HEK293T (cell line): ENCODE results near the gene LRP8.

Experiments used
- ARNT ChIP-seq: fragments of 450-650 bp; IDR thresholded peaks from 2 replicates; pipeline ENCODE4 v1.6.1; 2017; ENCODE audit warnings: mild to moderate bottlenecking
- BHLHE40 ChIP-seq: fragments of 450-650 bp; IDR thresholded peaks from 2 replicates; pipeline ENCODE4 v1.6.1; 2016; ENCODE audit warnings: mild to moderate bottlenecking, moderate library complexity, borderline replicate concordance
- CTBP1 ChIP-seq: fragments of 450-650 bp; IDR thresholded peaks from 2 replicates; pipeline ENCODE4 v1.6.1; 2016; ENCODE audit warnings: borderline replicate concordance
- ELF4 ChIP-seq: fragments of 450-650 bp; IDR thresholded peaks from 2 replicates; pipeline ENCODE4 v1.6.1; 2017; ENCODE audit warnings: antibody characterized with exemption
- FOXK2 ChIP-seq: fragments of 450-650 bp; IDR thresholded peaks from 2 replicates; pipeline ENCODE4 v1.6.1; 2016; ENCODE audit warnings: mild to moderate bottlenecking
- FOXM1 ChIP-seq: fragments of 450-650 bp; IDR thresholded peaks from 2 replicates; pipeline ENCODE4 v1.6.1; 2017; ENCODE audit warnings: mild to moderate bottlenecking, borderline replicate concordance
- HDGF ChIP-seq: fragments of 450-650 bp; IDR thresholded peaks from 2 replicates; pipeline ENCODE4 v1.6.1; 2017; ENCODE audit warnings: antibody characterized with exemption, borderline replicate concordance
- NFRKB ChIP-seq: fragments of 450-650 bp; IDR thresholded peaks from 2 replicates; pipeline ENCODE4 v1.6.1; 2016; ENCODE audit warnings: mild to moderate bottlenecking, moderate library complexity
- PKNOX1 ChIP-seq: fragments of 450-650 bp; IDR thresholded peaks from 2 replicates; pipeline ENCODE4 v1.6.1; 2016
- SP1 ChIP-seq: fragments of 450-650 bp; IDR thresholded peaks from 2 replicates; pipeline ENCODE4 v1.6.1; 2017
- SUZ12 ChIP-seq: fragments of 450-650 bp; IDR thresholded peaks from 2 replicates; pipeline ENCODE4 v1.6.1; 2016; ENCODE audit warnings: mild to moderate bottlenecking
- TARDBP ChIP-seq: fragments of 450-650 bp; IDR thresholded peaks from 2 replicates; pipeline ENCODE4 v1.6.1; 2016
- ZNF384 ChIP-seq: fragments of 450-650 bp; IDR thresholded peaks from 2 replicates; pipeline ENCODE4 v1.6.1; 2016

GRCh38 chr1:53267761-53268160 is 60.1 kb downstream of the LRP8 start:
- TF ChIP-seq CTBP1 (no peak), SUZ12 (no peak), FOXK2 (no peak), TARDBP (no peak), ARNT (no peak), FOXM1 (no peak), ZNF384 (no peak), ELF4 (no peak), HDGF (no peak), BHLHE40 (no peak), NFRKB (no peak), SP1 (no peak), PKNOX1 (no peak)
